HG03460 (cell line): ENCODE data around the gene PALM.
"Not testable (repeated sequence)": the region's sequence is repeated elsewhere in the genome, so short reads cannot be mapped to it uniquely, and the experiment has no call there.

Experiments used
- ATAC-seq: cut with Tn5 transposase; IDR thresholded peaks from one replicate; pipeline ENCODE4 v1.9.1; 2021; ENCODE audit not compliant: unreplicated experiment

PALM gene

DNA sequence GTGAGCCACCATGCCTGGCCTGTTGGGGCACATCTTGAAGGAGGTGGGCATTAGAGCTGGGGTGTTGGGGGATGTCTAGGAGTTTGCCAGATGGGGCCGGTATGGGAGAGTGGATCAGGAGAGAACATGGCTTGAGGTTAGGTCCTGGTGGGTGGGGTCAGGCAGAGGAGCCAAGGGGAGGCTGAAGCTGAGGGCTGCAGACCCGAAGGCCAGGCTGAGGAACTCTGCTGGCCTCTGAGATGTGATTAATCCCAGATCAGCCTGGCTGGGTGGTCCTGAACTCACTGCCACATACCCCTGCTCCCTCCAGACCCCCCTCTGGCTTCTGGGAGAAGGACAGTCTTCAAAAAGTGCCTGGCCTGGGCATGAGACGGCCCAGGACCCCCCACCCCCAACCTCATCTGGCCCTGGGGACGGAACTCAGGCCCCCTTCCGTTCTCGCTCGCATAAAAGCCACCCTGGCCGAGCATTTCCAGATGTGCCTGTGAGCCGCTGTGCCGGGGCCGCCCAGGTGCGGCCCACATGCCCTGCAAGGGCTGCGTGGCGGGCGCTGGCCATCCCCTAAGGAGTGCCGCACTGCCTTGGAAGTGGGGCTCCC, 29.8 kb upstream of the PALM start:
- no peak for ATAC-seq

DNA sequence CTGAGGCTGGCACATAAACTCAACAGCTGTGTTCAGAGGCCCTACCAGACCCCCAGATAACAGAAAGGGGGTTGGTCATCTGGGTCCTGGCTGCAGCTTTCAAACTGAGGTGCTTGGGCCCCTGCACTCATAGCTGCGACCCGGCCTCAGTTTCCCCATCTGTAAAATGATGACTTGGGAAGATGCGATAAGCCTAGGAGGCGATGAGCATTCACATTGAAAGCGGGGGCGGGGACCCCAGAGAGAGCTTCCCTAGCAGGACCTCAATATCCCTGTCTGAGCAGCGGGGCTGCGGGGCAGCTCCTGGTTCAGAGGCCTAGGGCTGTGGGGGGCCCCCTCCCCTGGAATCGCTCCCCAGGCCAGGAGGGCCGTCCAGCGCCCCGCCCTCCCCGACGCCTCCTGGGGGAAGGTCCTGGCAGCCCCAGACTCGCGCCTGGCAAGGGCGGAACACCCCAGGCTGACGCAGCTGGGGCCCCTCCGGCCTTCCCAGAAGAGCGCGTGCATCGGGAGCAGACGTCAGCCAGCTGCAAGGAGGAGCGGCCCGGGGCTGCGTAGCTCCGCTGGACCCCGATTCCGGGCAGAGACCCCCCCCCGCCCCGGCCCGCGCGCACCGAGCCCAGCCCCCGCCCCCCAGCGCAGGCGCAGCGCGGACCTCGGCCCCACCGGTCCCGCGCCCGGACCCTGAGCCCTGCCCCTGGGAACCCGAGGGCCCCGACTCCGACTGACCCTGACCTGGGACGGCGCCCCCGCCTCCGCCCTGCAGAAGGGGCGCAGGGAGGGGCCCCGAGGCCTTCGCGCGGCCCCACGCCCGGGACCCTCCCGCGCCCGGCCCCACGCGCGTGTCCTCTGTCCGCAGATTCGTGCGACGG, 29.1 kb upstream of the PALM start:
- ATAC-seq, result peak; percentile 8

DNA sequence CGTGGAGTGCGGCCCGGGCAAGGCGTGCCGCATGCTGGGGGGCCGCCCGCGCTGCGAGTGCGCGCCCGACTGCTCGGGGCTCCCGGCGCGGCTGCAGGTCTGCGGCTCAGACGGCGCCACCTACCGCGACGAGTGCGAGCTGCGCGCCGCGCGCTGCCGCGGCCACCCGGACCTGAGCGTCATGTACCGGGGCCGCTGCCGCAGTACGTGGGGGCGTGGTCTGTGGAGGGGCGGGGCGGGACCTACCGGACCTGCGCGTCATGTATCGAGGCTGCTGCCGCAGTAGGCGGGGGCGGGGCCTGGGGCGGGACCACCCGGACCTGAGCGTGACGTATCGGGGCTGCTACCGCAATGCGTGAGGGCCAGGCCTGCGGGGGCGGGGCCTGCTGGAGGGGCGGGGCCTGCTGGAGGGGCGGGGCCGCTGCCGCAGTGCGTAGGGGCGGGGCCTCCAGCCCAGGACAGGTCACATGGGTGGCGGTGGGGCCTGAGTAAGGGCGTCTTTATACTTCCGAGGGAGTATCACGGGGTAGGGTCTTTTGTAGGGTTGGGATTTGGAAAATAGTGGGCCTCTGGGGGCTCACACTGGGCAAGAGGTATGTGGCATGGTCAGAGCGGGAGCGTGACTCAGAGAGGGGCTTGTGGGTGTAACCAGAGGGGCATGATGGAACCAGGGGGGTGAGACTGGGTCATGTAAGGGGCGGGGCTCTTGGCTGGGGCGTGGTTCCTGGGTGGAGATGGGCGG, 28.3 kb upstream of the PALM start:
- peak; percentile 60 for ATAC-seq

DNA sequence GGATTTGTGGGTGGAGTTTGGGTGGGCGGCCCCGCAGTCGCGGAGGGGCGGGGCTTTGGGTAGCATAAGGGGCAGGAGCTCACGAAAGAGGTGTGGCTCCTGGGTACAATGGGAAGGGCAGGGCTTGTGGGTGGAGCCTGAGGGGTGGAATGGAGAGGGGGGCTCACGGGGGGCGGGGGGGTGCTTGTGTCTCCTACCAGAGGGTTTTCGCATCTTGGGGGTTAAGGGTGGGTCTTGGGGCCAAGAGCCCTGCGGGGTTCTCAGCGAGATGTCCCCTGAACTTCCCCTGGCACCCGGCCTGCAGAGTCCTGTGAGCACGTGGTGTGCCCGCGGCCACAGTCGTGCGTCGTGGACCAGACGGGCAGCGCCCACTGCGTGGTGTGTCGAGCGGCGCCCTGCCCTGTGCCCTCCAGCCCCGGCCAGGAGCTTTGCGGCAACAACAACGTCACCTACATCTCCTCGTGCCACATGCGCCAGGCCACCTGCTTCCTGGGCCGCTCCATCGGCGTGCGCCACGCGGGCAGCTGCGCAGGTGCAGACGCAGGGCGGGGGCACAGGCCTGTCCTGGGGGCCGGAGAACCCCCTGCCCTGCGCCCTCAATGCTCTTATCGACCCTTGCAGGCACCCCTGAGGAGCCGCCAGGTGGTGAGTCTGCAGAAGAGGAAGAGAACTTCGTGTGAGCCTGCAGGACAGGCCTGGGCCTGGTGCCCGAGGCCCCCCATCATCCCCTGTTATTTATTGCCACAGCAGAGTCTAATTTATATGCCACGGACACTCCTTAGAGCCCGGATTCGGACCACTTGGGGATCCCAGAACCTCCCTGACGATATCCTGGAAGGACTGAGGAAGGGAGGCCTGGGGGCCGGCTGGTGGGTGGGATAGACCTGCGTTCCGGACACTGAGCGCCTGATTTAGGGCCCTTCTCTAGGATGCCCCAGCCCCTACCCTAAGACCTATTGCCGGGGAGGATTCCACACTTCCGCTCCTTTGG, 27.4 kb upstream of the PALM start:
- ATAC-seq, result no peak

DNA sequence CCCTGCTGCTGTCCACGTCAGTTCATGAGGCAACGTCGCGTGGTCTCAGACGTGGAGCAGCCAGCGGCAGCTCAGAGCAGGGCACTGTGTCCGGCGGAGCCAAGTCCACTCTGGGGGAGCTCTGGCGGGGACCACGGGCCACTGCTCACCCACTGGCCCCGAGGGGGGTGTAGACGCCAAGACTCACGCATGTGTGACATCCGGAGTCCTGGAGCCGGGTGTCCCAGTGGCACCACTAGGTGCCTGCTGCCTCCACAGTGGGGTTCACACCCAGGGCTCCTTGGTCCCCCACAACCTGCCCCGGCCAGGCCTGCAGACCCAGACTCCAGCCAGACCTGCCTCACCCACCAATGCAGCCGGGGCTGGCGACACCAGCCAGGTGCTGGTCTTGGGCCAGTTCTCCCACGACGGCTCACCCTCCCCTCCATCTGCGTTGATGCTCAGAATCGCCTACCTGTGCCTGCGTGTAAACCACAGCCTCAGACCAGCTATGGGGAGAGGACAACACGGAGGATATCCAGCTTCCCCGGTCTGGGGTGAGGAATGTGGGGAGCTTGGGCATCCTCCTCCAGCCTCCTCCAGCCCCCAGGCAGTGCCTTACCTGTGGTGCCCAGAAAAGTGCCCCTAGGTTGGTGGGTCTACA, 25.9 kb upstream of the PALM start:
- ATAC-seq, result no peak

DNA sequence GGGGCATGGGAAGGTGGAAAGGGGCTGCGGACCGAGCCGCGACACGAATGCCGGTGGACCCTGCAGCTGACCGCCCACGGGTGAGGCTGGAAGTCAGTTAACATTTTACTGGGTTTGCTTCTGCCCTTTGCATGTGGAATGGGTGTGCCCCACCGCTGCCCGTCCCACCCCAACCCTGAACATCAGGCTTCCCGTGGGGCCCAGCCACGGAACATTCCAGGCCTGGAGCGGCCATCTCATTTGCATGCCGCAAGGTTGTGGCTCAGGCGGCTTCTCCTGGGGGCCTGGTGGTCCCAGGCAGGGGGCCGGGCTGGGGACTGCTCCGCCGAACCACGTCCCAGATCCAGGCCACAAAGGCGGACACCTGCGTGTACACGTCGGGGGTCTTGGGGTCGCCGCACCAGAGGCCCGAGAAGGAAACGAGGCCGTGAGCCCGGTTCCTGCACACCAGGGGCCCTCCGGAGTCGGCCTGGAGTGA, 23.2 kb upstream of the PALM start:
- no peak for ATAC-seq

DNA sequence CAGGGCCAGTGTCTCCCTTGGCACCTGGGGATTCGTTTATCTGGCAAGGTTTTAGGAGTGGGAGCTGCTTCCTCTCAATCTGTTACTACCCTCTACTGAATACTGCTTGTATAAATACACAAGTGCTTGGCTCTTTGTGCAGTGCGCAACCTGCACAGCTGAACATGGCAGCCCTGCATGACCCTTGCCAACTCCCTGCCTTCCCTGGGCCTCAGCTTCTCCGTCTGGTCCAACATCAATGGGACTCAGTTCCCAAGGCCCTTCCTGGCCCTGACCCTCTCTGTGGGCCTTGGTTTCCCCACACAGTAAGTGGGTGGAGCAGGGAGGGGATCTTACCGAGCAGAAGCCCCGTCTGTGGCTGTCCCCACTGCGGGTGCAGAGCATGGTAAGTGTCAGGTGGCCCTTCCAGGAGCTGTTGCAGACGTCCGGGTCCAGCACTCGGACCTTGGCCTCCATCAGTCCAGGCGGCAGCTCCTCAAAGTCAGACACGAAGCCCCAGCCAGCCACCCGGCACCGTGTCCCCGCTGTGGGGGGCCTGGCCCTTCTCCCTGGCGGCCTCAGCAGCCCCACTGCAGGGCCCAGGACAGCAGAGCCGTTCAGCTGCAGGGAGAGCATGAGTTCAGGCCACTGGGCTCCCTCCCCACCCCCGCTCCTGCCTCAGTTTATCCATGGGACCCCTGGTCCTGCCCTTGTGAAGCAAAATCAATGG, 22.0 kb upstream of the PALM start:
- ATAC-seq, result no peak

DNA sequence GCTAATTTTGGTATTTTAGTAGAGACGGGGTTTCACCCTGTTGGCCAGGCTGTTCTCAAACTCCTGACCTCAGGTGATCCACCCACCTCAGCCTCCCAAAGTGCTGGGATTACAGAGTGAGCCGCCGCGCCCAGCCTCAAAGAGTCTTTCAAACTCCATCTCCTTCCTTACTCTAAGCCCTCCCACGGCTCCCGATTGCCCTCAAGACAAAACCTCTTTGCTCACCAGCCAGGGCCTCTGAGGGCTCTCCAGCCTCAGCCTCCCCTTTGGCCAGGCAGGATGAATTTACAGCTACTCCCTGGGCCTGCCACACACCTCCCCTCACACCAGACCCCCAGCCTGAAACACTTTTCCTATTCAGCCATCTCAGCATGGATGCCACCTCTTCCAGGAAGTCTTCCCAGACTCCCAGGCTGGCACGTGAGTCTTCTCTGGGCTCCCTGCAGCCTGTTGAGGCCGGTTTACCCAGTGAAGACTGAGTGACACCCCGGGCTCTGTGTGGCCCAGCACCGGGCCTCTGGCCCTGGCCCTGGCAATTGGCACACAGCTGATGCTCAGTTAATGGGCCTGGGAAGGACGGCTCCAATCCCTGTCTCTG, 21.1 kb upstream of the PALM start:
- ATAC-seq, result no peak

DNA sequence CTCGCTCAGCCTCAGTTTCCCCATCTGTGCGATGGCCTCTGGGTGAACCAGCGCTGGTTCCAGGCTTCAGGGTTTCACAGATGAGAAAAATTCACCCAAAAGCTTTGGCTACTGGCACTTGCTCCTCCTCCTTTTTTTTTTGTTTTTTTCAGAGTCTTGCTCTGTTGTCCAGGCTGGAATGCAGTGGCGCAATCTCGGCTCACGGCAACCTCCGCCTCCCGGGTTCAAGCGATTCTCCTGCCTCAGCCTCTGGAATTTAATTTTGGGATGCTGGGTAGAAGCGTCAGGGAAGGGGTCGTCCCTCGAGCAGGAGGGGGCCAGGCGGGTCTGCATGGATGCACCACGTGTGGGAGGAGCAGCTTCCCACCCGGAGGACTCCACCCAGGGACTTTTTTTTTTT, 20.5 kb upstream of the PALM start:
- ATAC-seq, result no peak

DNA sequence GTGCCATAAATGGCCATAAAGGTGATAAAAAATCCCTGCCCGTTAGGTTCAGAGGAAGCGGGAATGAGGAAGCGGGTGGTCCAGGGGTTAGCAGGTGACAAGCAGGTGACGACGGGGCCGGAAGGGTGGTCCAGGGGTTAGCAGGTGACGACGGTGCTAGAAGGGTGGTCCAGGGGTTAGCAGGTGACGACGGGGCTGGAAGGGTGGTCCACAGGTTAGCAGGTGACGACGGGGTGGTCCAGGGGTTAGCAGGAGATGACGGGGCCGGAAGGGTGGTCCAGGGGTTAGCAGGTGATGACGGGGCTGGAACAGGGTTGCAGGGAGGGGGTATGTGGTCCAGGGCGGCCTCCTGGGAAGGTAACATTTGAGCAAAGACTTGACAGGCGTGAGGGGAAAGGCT, 19.7 kb upstream of the PALM start:
- ATAC-seq, result no peak

DNA sequence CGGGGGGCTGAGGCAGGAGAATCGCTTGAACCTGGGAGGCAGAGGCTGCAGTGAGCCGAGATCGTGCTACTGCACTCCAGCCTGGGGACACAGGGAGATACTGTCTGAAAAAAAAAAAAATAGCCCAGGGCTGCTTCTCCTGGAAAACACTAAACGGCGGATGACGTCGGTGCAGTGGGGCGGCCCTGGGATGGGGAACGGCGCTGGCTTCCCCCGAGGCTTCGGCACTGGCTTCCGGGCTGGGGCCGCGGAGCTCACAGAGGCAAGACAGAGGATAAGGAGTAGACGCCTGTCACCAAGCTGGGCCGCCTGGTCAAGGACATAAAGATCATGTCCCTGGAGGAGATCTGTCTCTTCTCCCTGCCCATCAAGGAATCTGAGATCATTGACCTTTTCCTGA, 18.5 kb upstream of the PALM start:
- no peak for ATAC-seq

DNA sequence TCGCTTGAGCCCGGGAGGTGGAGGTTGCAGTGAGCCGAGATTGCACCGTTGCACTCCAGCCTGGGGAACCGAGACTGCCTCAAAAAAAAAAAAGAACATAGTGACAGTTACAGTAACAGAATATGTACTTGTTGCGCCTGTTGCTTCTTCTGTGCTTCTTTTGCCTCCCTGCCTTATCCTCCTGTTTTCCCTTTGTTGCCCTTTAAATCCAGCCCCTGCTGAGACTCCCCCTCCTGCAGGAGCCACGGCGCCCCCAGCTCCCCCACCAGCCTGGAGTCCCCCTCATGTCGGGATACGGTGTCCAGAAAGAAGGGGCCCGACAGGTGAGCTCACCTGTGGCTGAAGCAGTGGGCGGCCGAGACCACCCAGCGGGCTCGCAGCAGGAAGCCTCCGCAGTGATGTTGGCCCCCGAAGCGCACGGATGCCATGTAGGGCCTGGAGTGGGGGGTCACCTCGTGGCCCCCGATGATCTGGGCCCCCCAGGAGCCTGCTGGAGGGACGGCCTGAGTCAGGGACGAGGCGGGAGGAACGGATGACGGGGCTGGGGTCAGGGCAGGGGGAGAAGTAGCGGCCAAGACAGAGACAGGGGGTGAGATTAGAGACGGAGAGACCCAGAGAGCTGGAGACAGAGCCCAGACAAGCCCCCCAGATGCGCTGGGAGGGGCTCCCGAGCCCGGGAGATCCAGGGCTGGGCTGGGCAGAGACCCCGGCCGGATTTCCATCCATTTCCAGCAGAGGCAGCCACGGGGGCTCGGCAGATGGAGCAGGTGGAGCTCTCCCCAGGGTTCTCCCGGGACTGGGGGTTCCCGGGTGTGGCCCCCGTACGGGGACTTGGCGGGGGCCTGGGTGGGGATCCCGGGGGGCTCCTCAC, 14.0 kb upstream of the PALM start:
- no peak for ATAC-seq

DNA sequence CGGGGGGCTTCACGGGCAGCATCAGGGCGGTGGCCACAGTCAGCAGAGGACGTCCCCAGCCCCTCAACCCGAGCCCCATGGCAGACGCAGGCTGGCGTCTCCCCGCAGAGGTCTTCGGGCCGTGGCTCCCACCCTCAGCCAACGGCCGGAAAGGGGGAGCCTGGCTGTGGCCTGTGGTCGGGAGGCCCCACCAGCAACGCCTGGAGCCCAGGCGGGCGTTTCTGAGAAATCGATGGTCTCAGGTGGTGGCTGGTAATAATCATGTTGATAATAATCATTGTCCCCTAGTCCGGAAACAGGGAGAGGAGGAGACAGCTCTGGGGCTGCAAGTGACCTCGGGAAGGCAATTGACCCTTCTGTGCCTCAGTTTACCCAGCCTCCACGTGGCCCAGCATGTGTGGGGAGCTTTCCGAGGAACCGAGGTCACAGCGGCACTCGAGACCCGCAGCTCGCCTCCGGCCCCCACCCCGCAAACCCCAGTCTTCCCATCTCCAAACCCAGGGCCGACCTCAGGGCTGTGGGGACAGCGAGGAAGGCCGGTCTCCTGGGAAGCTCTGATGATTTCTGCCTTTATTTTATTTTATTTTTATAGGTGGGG, 13.3 kb upstream of the PALM start, which contains the start of gene PRSS57:
TSS of gene PRSS57 (minus strand) at position 101 of the 598 bp plus-strand sequence. CDS start at position 79, 22 bp downstream.
- no peak for ATAC-seq

DNA sequence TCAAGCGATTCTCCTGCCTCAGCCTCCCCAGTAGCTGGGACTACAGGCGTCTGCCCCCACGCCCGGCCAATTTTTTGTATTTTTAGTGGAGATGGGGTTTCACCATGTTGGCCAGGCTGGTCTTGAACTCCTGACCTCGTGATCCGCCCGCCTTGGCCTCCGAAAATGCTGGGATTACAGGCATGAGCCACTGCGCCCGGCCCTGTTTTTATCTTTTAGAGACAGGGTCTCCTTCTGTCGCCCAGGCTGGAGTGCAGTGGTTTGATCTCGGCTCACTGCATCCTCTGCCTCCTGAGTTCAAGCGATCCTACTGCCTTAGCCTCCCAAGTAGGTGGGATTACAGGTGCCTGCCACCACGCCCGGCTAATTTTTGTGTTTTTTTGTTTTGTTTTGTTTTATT, 10.2 kb upstream of the PALM start:
- ATAC-seq, result not testable (repeated sequence)

DNA sequence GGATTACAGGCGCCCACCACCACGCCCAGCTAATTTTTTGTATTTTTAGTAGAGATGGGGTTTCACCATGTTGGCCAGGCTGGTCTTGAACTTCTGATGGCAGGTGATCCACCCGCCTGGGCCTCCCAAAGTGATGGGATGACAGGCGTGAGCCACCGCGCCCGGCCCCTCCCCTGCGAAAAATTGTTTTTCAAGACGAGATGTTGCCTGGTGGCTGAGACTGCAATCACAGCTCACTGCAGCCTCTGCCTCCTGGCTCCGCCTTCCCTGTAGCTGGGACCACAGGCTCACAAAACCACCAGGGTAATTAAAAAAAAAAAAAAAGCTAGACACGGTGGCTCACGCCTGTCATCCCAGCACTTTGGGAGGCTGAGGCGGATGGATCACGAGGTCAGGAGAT, 8.8 kb upstream of the PALM start:
- not testable (repeated sequence) for ATAC-seq

DNA sequence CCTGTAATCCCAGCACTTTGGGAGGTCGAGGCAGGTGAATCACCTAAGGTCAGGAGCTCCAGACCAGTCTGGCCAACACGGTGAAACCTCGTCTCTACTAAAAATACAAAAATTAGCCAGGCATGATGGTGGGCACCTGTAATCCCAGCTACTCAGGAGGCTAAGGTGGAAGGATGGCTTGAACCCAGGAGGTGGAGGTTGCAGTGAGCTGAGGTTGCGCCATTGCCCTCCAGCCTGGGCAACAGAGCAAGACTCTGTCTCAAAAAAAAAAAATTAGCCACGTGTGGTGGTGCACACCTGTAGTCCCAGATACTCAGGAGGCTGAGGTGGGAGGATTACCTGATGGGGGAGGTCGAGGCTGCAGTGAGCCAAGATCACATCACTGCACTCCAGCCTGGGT, 5.9 kb upstream of the PALM start:
- not testable (repeated sequence) for ATAC-seq

DNA sequence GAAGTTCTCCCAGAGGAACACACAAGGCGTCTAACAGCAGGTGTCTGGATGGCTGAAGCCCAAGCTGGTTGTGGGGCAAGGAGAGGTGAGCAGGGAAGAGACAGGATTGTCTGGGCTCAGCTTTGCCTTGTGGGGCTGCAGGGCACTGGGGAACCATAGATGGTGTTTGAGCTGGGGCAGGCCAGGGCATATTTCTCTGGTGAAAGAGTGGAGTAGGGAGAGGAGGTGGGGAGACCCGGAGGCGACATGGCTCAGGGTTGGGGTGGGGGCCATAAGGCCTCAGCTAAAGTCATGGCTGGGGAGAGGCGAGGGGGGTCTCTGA, 5.4 kb upstream of the PALM start:
- no peak for ATAC-seq
